OCI-LY3 (cell line): Measurements from ENCODE around the gene MPPED1.

ENCODE experiments used
- H2AFZ ChIP-seq: fragments of 200-600, 300-600 bp; shearing (Covaris generic); 2 replicates; pipeline ENCODE4 v1.6.0; 2014; ENCODE audit warnings: antibody characterized with exemption, low read depth, low read length
- H3K27ac ChIP-seq: fragments of 200-600, 300-600 bp; sonication (generic); 2 replicates; pipeline ENCODE4 v1.5.1; 2014; ENCODE audit warnings: mild to moderate bottlenecking, low read length, moderate library complexity, mixed read lengths
- H3K27me3 ChIP-seq: fragments of 200-600, 300-600 bp; sonication (generic); 2 replicates; pipeline ENCODE4 v1.6.1; 2014; ENCODE audit warnings: low read depth, low read length, mixed read lengths
- H3K36me3 ChIP-seq: fragments of 200-600, 300-600 bp; sonication (generic); replicated peaks from 2 replicates; pipeline ENCODE3; 2014; ENCODE audit warnings: low read depth, low read length, mixed read lengths
- H3K4me1 ChIP-seq: fragments of 300-600, 200-600 bp; sonication (generic); 2 replicates; pipeline ENCODE4 v1.6.1; 2014; ENCODE audit warnings: low read length, mixed read lengths
- H3K4me2 ChIP-seq: fragments of 200-600, 300-600 bp; sonication (generic); 2 replicates; pipeline ENCODE4 v1.6.1; 2014; ENCODE audit warnings: low read length, mixed read lengths
- H3K4me3 ChIP-seq: fragments of 300-600, 200-600 bp; sonication (generic); 2 replicates; pipeline ENCODE4 v1.5.1; 2014; ENCODE audit warnings: antibody characterized with exemption, mild to moderate bottlenecking, low read length, moderate library complexity
- H3K79me2 ChIP-seq: fragments of 300-600, 200-600 bp; shearing (Covaris generic); 2 replicates; pipeline ENCODE4 v1.6.1; 2014; ENCODE audit warnings: mild to moderate bottlenecking, low read length, mixed read lengths
- H3K9ac ChIP-seq: fragments of 300-600, 200-600 bp; shearing (Covaris generic); 2 replicates; pipeline ENCODE4 v1.6.0; 2014; ENCODE audit warnings: mild to moderate bottlenecking, low read length, moderate library complexity
- H3K9me3 ChIP-seq: fragments of 200-600, 300-600 bp; shearing (Covaris generic); 2 replicates; pipeline ENCODE4 v1.6.1; 2014; ENCODE audit warnings: low read length, mixed read lengths; ENCODE audit not compliant: insufficient read depth
- H4K20me1 ChIP-seq: fragments of 200-600, 300-600 bp; sonication (generic); 2 replicates; pipeline ENCODE4 v1.6.1; 2016; ENCODE audit warnings: low read length, mixed read lengths; ENCODE audit not compliant: insufficient read depth
- EZH2phosphoT487 ChIP-seq: fragments of 200-600 bp; shearing (Covaris generic); IDR thresholded peaks from 2 replicates; pipeline ENCODE4 v1.6.1; 2018; ENCODE audit warnings: antibody characterized with exemption, mixed run types, low read depth
- TF ChIP-seq, protein P1 (sequence below): fragments of 200-600, 300-600 bp; sonication (generic); IDR thresholded peaks from 2 replicates; pipeline ENCODE4 v1.5.1; 2014; ENCODE audit warnings: antibody characterized with exemption, low read length, low read depth

Gene MPPED1

DNA sequence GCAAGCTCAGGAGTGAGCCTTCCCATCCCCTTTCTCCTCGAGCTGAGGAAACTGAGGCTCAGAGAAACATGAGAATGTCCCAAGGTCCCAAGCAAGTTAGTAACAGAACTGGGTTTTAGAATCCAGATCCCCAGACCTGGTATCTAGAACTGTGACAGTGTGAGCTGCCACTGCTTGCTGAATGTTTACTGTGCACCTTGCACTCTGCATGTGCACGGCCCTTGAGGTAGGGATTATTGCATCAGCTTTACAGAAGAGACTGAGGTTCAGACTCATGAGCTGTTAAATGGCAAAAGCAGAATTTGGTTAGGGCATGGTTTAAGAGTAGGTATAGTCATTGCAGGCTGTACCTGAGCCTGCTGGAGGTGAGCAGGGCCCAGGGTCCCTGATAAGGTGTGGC lies 3.8 kb upstream of the MPPED1 start:
- no peak overlapping the region for H2AFZ ChIP-seq
- H3K79me2 ChIP-seq = no peaks in the 10 kb centered on the region
- H4K20me1 ChIP-seq = no peaks in the 10 kb centered on the region
- TF ChIP-seq EZH2phosphoT487 = no peak
- TF ChIP-seq, protein P1, sequence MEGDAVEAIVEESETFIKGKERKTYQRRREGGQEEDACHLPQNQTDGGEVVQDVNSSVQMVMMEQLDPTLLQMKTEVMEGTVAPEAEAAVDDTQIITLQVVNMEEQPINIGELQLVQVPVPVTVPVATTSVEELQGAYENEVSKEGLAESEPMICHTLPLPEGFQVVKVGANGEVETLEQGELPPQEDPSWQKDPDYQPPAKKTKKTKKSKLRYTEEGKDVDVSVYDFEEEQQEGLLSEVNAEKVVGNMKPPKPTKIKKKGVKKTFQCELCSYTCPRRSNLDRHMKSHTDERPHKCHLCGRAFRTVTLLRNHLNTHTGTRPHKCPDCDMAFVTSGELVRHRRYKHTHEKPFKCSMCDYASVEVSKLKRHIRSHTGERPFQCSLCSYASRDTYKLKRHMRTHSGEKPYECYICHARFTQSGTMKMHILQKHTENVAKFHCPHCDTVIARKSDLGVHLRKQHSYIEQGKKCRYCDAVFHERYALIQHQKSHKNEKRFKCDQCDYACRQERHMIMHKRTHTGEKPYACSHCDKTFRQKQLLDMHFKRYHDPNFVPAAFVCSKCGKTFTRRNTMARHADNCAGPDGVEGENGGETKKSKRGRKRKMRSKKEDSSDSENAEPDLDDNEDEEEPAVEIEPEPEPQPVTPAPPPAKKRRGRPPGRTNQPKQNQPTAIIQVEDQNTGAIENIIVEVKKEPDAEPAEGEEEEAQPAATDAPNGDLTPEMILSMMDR = no peak
- H3K4me3 ChIP-seq = no peak overlapping the region
- H3K27me3 ChIP-seq = peaks cover 26% of the 10 kb centered on the region
- no peaks in the 10 kb centered on the region for H3K4me1 ChIP-seq
- no peak overlapping the region for H3K4me2 ChIP-seq
- no peaks in the 10 kb centered on the region for H3K9me3 ChIP-seq
- no peaks in the 10 kb centered on the region for H3K36me3 ChIP-seq
- no peak overlapping the region for H3K27ac ChIP-seq
- H3K9ac ChIP-seq = no peak overlapping the region

DNA sequence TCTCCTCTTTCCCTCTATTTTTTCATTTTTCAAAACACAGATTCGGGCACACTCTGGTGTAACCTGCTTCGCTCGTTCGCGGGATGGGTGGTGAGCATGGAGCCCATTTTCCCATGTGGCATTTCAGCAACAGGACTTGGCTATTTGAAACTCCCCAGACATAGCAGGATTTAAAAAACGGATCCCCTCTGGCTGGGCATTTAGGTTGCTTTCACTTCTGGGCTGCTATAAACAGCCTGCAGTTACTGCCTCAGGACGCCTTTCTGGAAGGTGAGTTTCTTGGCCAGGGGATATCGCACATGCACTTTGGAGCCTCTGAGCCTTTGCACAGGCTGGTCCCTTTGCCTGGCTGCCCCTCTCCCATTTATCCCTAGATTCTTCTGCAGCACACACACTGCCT lies 2.8 kb upstream of the MPPED1 start:
- Histone ChIP-seq H3K4me1 (no peaks in the 10 kb centered on the region), H3K27me3 (peaks cover 26% of the 10 kb centered on the region), H3K4me2 (no peak overlapping the region), H4K20me1 (no peaks in the 10 kb centered on the region), H3K9ac (no peak overlapping the region), H2AFZ (no peak overlapping the region), H3K4me3 (no peak overlapping the region), H3K9me3 (no peaks in the 10 kb centered on the region), H3K27ac (no peak overlapping the region), H3K36me3 (no peaks in the 10 kb centered on the region), H3K79me2 (no peaks in the 10 kb centered on the region)
- TF ChIP-seq, protein P1 = no peak
- no peak for TF ChIP-seq EZH2phosphoT487

DNA sequence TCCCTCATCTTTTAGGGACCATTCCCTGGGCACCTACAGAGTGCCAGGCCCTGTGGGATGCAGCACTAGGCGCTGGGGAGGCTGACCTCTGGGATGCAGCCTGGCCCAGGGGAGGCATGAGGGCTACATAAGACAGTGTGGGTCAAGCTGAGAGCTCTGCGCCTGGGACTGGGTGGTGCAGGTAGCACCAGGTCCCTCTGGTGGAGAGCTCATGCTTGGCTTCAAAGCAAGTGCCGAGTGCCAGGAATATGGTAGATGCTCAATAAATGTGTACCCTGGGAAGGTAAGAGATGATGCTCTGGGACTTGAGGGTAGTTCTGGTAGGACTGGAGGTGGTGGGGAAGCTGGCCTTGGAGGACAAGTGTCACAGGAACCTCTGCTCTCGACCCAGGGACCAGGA lies 2.0 kb upstream of the MPPED1 start:
- Histone ChIP-seq H3K36me3 (no peaks in the 10 kb centered on the region), H3K27me3 (peaks cover 30% of the 10 kb centered on the region)
- TF ChIP-seq, protein P1 = no peak
- no peak for TF ChIP-seq EZH2phosphoT487

DNA sequence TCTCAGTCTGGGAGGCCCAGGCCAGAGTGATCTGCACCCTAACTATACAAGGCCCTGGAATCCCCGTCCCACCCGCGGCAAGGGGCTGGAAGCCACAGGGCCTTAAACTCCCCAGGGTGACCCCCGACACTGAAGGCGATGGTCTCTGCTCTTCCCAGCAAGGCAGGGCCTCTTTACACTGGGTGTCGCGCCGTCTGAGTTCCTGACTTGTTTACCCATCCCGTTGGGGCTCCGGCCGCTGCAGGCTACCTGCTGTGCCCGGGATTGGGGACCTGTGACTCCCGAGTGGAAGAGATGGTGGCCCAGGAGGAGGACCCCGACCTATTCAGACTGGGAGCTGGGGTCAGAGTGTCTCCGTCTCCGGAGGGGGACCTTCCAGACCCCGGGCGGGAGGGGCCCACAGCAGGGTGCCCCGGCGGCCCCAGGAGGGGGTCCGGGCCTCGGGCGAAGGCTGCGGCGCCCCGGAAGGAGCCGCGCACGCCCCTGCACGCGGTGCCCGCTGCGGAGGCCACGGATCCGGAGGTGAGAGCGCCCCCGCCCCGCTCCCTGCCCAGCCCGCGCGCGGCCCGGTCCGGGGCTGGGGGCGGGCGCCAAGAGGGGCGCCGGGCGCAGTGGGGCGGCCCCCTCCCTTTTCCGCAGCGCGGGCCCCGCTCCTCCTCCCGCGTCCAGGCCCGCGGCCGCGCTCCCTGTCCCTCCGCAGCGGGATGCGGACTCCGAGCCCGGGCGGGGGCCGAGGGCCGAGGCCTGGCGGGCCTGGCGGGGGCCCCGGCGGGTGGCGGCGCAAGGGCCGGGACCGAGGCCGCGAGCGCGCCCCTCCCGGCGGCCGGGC lies 560 bp upstream of the MPPED1 start:
- no peak overlapping the region for H3K9ac ChIP-seq
- no peaks in the 10 kb centered on the region for H3K9me3 ChIP-seq
- no peak overlapping the region for H3K27ac ChIP-seq
- H3K27me3 ChIP-seq = peaks cover 35% of the 10 kb centered on the region
- no peak overlapping the region for H3K4me2 ChIP-seq
- H3K79me2 ChIP-seq = no peaks in the 10 kb centered on the region
- TF ChIP-seq, protein P1 = no peak
- no peak for TF ChIP-seq EZH2phosphoT487
- no peak overlapping the region for H2AFZ ChIP-seq
- H3K36me3 ChIP-seq = no peaks in the 10 kb centered on the region
- H4K20me1 ChIP-seq = no peaks in the 10 kb centered on the region
- H3K4me3 ChIP-seq = no peak overlapping the region
- H3K4me1 ChIP-seq = no peaks in the 10 kb centered on the region

More for the DNA sequence above, 2.0 kb upstream of the MPPED1 start:
- Histone ChIP-seq H3K4me1 (no peaks in the 10 kb centered on the region), H2AFZ (no peak overlapping the region), H3K9ac (no peak overlapping the region), H3K27ac (no peak overlapping the region), H4K20me1 (no peaks in the 10 kb centered on the region), H3K9me3 (no peaks in the 10 kb centered on the region), H3K4me2 (no peak overlapping the region), H3K79me2 (no peaks in the 10 kb centered on the region), H3K4me3 (no peak overlapping the region)
